Keratinocyte (primary cell): ENCODE data around the gene ERBB2. TPM values are rescaled to one million over a fixed set of nuclear protein-coding genes. Genes with fewer than 3 reads are reported as not detected.

ENCODE experiments used
- DNase-seq: peaks from one replicate; pipeline ENCODE4 v3.0.0-alpha.2; 2011; ENCODE audit warnings: low read depth, missing footprints, low spot score
- FAIRE-seq: peaks from 2 replicates; lab custom pipeline; 2011; peaks lifted over from hg19 to GRCh38; lab: Jason Lieb, UNC
- H2AFZ ChIP-seq: 2 replicates; pipeline ENCODE4 v1.6.0; 2012; ENCODE audit warnings: low read length, control low read depth, inconsistent platforms; ENCODE audit not compliant: control insufficient read depth
- H3K27ac ChIP-seq: 2 replicates; pipeline ENCODE4 v1.5.1; 2011; ENCODE audit warnings: low read length; ENCODE audit not compliant: control insufficient read depth, insufficient read depth
- H3K27me3 ChIP-seq: 3 replicates; pipeline ENCODE4 v1.6.0; 2011; ENCODE audit warnings: low read length; ENCODE audit not compliant: control insufficient read depth, insufficient read depth; ENCODE audit errors: extremely low read depth
- H3K36me3 ChIP-seq, 2 experiments: 2 replicates in 1 of 2; 3 replicates in 1 of 2; pipeline ENCODE4 v1.5.1; 2011; ENCODE audit warnings: low read length in 2 of 2, mild to moderate bottlenecking in 1 of 2; ENCODE audit not compliant: control insufficient read depth in 2 of 2, insufficient read depth in 2 of 2; ENCODE audit errors: extremely low read depth in 1 of 2
- H3K4me1 ChIP-seq: 3 replicates; pipeline ENCODE4 v1.5.1; 2011; ENCODE audit warnings: low read length; ENCODE audit not compliant: control insufficient read depth, insufficient read depth; ENCODE audit errors: extremely low read depth
- H3K4me2 ChIP-seq: 3 replicates; pipeline ENCODE4 v1.6.0; 2011; ENCODE audit warnings: low read depth, low read length; ENCODE audit not compliant: control insufficient read depth, insufficient read depth; ENCODE audit errors: extremely low read depth
- H3K4me3 ChIP-seq, 3 experiments: fragments of 200-600 bp in 1 of 3; sonication (generic) in 1 of 3; 2 replicates in 2 of 3; 3 replicates in 1 of 3; pipeline ENCODE4 v1.5.1; 2011 to 2016; ENCODE audit warnings: low read length in 3 of 3, mild to moderate bottlenecking in 3 of 3, control low read depth in 2 of 3, inconsistent platforms in 1 of 3, low read depth in 1 of 3, mixed read lengths in 1 of 3, mixed run types in 1 of 3, moderate library complexity in 1 of 3; ENCODE audit not compliant: control insufficient read depth in 2 of 3, insufficient read depth in 2 of 3; ENCODE audit errors: extremely low read depth in 1 of 3
- H3K79me2 ChIP-seq: 2 replicates; pipeline ENCODE4 v1.6.0; 2012; ENCODE audit warnings: low read length; ENCODE audit not compliant: control insufficient read depth, insufficient read depth
- H3K9ac ChIP-seq: 3 replicates; pipeline ENCODE4 v1.6.0; 2011; ENCODE audit warnings: low read length; ENCODE audit not compliant: control insufficient read depth, insufficient read depth; ENCODE audit errors: extremely low read depth
- H3K9me1 ChIP-seq: 3 replicates; pipeline ENCODE4 v1.6.0; 2011; ENCODE audit warnings: low read length; ENCODE audit not compliant: control insufficient read depth, insufficient read depth; ENCODE audit errors: extremely low read depth
- H3K9me3 ChIP-seq: 2 replicates; pipeline ENCODE4 v1.5.1; 2012; ENCODE audit warnings: low read depth, low read length; ENCODE audit not compliant: control insufficient read depth
- H4K20me1 ChIP-seq: 3 replicates; pipeline ENCODE4 v1.6.0; 2011; ENCODE audit warnings: low read length; ENCODE audit not compliant: control insufficient read depth, insufficient read depth; ENCODE audit errors: extremely low read depth
- EZH2 ChIP-seq: IDR thresholded peaks from one replicate; pipeline ENCODE4 v1.6.1; 2012; ENCODE audit warnings: inconsistent platforms, mild to moderate bottlenecking, low read length, moderate library complexity
- dilution Hi-C: fragments of 300-500 bp; cut with MboI; formaldehyde crosslinking; loops from one replicate; pipeline ENCODE4 v1.7.0; 2020; ENCODE audit warnings: low sequenced_read_pairs; ENCODE audit not compliant: extremely low pct_ligation_motif_present
- polyA plus RNA-seq, 5 experiments: library from polyadenylated mRNA; depleted of rRNA in 3 of 5; stranded (reverse) in 3 of 5; stranded (forward) in 1 of 5; unstranded in 1 of 5; fragments of >200 nt; gene quantifications; 1 replicate in 1 of 5; 2 replicates in 3 of 5; 3 replicates in 1 of 5; pipeline versions ENCODE4 v1.2.1 to v1.2.3, GENCODE V29; 2011 to 2012; ENCODE audit warnings: missing spikeins in 2 of 5, low read depth in 1 of 5, low replicate concordance in 1 of 5
- TF ChIP-seq, protein P1 (sequence below), 3 experiments: IDR thresholded peaks in 1 of 3; conservative IDR thresholded peaks in 1 of 3; optimal IDR thresholded peaks in 1 of 3; 2 replicates in 2 of 3; 3 replicates in 1 of 3; pipeline versions ENCODE3 to v1.5.1; 2011; ENCODE audit warnings: low read length in 3 of 3, mild to moderate bottlenecking in 3 of 3, moderate library complexity in 2 of 3, control low read depth in 1 of 3, inconsistent platforms in 1 of 3; ENCODE audit not compliant: insufficient read depth in 2 of 3; ENCODE audit errors: extremely low read depth in 1 of 3

The ERBB2 gene
- polyA plus RNA-seq, 1 donor (not counting 4 experiments of a cell fraction or from before 2014, with no cell fraction given) = 21.4 TPM

DNA sequence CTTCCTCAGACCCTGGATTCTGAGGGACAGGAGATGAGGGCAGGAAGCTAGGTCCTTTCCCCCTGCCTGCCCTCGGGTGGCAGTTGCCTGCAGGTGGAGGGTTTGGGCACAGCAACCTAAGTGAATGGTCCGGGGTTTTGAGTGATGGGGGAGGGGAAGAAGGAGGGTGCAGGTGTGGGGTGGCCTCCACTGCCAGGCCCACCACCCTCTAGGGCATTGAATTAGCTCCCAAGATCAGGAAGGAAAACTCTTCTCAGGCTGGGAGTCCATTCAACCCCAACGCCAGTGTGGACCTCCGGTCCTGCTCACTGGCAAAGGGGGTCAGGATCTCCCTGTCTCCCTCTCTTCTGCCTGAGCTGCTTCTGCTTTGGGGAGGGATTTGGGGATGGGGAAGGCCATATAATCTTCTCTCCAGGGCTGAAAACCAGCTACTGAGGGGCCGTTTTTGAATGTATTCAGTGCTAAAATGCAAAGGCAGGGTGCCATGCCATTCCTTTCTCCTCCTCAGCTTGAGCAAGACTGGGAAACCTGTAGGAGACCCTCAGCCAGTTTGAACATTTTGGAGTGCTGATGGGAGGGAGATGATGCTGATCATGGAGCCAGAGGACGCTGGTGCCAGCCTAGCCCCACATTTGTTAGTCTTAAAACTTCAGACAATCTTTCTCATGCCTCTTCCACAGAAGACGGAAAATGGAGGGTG lies 56.7 kb downstream of the ERBB2 start:
- DNase-seq (no peak), FAIRE-seq (no peak)
- no peaks in the 10 kb centered on the region for H3K36me3 ChIP-seq
- no peak overlapping the region for H3K9ac ChIP-seq
- no peaks in the 10 kb centered on the region for H3K79me2 ChIP-seq
- H3K9me1 ChIP-seq = no peaks in the 10 kb centered on the region
- no peaks in the 10 kb centered on the region for H3K9me3 ChIP-seq
- no peak overlapping the region for H3K4me2 ChIP-seq
- peaks cover 57% of the 10 kb centered on the region for H3K27me3 ChIP-seq
- H3K27ac ChIP-seq = no peak overlapping the region
- no peak for TF ChIP-seq EZH2
- TF ChIP-seq, protein P1, sequence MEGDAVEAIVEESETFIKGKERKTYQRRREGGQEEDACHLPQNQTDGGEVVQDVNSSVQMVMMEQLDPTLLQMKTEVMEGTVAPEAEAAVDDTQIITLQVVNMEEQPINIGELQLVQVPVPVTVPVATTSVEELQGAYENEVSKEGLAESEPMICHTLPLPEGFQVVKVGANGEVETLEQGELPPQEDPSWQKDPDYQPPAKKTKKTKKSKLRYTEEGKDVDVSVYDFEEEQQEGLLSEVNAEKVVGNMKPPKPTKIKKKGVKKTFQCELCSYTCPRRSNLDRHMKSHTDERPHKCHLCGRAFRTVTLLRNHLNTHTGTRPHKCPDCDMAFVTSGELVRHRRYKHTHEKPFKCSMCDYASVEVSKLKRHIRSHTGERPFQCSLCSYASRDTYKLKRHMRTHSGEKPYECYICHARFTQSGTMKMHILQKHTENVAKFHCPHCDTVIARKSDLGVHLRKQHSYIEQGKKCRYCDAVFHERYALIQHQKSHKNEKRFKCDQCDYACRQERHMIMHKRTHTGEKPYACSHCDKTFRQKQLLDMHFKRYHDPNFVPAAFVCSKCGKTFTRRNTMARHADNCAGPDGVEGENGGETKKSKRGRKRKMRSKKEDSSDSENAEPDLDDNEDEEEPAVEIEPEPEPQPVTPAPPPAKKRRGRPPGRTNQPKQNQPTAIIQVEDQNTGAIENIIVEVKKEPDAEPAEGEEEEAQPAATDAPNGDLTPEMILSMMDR (optimal IDR thresholded peaks at IDR 0.05 in 1 of 3, IDR thresholded peaks at IDR 0.05 in 1 of 3, conservative IDR thresholded peaks at IDR 0.05 in 1 of 3; ENCODE audit: extremely low read depth in 1 of 3, insufficient read depth in 2 of 3, low read length in 3 of 3) = no peak
- dilution Hi-C loops = no loop called here
- H3K4me3 ChIP-seq = no peak overlapping the region
- H3K4me1 ChIP-seq = no peaks in the 10 kb centered on the region
- H2AFZ ChIP-seq = no peak overlapping the region
- no peaks in the 10 kb centered on the region for H4K20me1 ChIP-seq

DNA sequence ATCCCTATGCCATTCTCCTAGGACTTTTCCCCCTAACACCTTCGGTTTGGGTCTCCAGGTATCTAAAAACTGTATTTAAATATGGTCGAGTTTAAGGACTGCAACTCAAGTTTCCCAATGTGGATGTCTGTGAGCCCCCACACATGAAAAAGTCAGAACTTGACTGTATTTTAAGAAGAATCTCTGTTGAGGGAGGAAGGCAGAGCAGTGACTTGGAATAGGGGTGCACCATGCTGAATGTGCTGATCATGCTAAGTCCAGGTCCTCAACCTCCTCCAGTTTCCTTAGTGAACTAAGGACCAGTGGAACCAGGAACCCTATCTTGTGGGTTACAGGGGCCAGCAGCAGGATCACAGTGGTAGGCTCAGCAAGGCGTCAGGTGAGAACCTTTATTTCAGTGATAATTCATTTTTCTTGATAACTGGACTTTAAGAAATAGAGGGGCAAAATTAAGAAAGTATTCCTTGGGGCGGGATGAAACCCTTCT lies 57.4 kb downstream of the ERBB2 start:
- FAIRE-seq (no peak), DNase-seq (no peak)
- Histone ChIP-seq H4K20me1 (no peaks in the 10 kb centered on the region), H3K9me1 (no peaks in the 10 kb centered on the region), H2AFZ (no peak overlapping the region), H3K36me3 (no peaks in the 10 kb centered on the region), H3K4me1 (no peaks in the 10 kb centered on the region), H3K4me3 (no peak overlapping the region), H3K27ac (no peak overlapping the region), H3K9me3 (no peaks in the 10 kb centered on the region), H3K27me3 (peaks cover 64% of the 10 kb centered on the region), H3K9ac (no peak overlapping the region), H3K4me2 (no peak overlapping the region), H3K79me2 (no peaks in the 10 kb centered on the region)
- dilution Hi-C loops = no loop called here
- TF ChIP-seq EZH2 = no peak
- TF ChIP-seq, protein P1 (optimal IDR thresholded peaks at IDR 0.05 in 1 of 3, IDR thresholded peaks at IDR 0.05 in 1 of 3, conservative IDR thresholded peaks at IDR 0.05 in 1 of 3; ENCODE audit: extremely low read depth in 1 of 3, insufficient read depth in 2 of 3, low read length in 3 of 3) = no peak
